Fibroblast of villous mesenchyme (primary cell): Measurements from ENCODE around the gene BET1L. TPM values are rescaled to one million over a fixed set of nuclear protein-coding genes. Genes with fewer than 3 reads are reported as not detected.
A peak's percentile ranks its signal among the peaks of the same experiment; 100 is the strongest.

Experiments used
- DNase-seq: peaks from one replicate; pipeline ENCODE4 v3.0.0-alpha.2; 2010; ENCODE audit warnings: low read depth
- H3K4me3 ChIP-seq: 2 replicates; pipeline ENCODE4 v1.5.1; 2011; ENCODE audit warnings: low read depth, mild to moderate bottlenecking, low read length
- total RNA-seq: library from RNA; depleted of rRNA; stranded (reverse); fragments of >200 nt; gene quantifications from 2 replicates; pipeline ENCODE4 v1.2.3, GENCODE V29; 2012
- TF ChIP-seq, protein P1 (sequence below): IDR thresholded peaks from 2 replicates; pipeline ENCODE4 v1.5.1; 2012; ENCODE audit warnings: low read depth, mild to moderate bottlenecking, low read length; ENCODE audit not compliant: insufficient read depth

The BET1L gene
- total RNA-seq, 1 donor, result 22.0 TPM

DNA sequence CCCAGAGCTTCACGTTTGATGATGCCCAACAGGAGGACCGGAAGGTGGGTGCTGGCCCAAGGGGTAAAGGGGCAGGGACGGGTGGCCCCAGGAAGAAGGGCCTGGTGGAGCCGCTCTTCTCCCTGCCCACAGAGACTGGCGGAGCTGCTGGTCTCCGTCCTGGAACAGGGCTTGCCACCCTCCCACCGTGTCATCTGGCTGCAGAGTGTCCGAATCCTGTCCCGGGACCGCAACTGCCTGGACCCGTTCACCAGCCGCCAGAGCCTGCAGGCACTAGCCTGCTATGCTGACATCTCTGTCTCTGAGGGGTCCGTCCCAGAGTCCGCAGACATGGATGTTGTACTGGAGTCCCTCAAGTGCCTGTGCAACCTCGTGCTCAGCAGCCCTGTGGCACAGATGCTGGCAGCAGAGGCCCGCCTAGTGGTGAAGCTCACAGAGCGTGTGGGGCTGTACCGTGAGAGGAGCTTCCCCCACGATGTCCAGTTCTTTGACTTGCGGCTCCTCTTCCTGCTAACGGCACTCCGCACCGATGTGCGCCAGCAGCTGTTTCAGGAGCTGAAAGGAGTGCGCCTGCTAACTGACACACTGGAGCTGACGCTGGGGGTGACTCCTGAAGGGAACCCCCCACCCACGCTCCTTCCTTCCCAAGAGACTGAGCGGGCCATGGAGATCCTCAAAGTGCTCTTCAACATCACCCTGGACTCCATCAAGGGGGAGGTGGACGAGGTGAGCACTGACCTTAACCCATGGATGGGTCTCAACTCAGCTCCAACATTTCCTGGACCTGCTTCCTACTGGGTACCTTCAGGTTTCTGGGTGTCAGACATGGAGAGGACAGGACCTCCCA lies 2.3 kb upstream of the BET1L start:
- peak overlapping the region; percentile 79 for H3K4me3 ChIP-seq
- no peak for DNase-seq
- TF ChIP-seq, protein P1, sequence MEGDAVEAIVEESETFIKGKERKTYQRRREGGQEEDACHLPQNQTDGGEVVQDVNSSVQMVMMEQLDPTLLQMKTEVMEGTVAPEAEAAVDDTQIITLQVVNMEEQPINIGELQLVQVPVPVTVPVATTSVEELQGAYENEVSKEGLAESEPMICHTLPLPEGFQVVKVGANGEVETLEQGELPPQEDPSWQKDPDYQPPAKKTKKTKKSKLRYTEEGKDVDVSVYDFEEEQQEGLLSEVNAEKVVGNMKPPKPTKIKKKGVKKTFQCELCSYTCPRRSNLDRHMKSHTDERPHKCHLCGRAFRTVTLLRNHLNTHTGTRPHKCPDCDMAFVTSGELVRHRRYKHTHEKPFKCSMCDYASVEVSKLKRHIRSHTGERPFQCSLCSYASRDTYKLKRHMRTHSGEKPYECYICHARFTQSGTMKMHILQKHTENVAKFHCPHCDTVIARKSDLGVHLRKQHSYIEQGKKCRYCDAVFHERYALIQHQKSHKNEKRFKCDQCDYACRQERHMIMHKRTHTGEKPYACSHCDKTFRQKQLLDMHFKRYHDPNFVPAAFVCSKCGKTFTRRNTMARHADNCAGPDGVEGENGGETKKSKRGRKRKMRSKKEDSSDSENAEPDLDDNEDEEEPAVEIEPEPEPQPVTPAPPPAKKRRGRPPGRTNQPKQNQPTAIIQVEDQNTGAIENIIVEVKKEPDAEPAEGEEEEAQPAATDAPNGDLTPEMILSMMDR, result no peak

- no peak for DNase-seq
- H3K4me3 ChIP-seq, result peak overlapping the region; percentile 79
- TF ChIP-seq, protein P1, result no peak
These were observed 1.7 kb upstream of the BET1L start for GRCh38 chr11:208917-209260.

GRCh38 chr11:208181-208916 lies 1.1 kb upstream of the BET1L start:
- DNase-seq, result peak; percentile 84
- TF ChIP-seq, protein P1, result no peak

DNA sequence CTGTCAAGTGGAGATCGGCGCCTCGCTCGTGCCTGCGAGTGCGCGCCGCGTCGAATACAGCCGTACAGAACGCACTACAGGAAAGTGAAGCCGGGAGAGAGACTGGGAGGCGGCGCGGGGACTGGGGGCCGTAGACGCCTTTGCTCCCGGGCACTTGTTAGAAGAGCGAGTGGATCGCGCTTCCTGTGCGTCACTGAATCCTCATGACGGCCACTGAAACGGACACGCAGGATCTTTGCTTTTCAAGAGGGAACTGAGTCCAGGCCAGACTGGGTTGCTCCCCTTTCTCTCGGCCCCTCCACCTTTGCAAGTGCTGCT lies 623 bp upstream of the BET1L start:
- peak; percentile 82 for DNase-seq

More at GRCh38 chr11:208181-208916, 1.1 kb upstream of the BET1L start:
- H3K4me3 ChIP-seq, result peak overlapping the region; percentile 79

GRCh38 chr11:206526-207207 lies 532 bp downstream of the BET1L start:
- TF ChIP-seq, protein P1, result no peak
- DNase-seq, result peak; percentile 38
- peak overlapping the region; percentile 79 for H3K4me3 ChIP-seq

More for the DNA sequence above, 623 bp upstream of the BET1L start:
- TF ChIP-seq, protein P1, result no peak
- H3K4me3 ChIP-seq, result peak overlapping the region; percentile 79

DNA sequence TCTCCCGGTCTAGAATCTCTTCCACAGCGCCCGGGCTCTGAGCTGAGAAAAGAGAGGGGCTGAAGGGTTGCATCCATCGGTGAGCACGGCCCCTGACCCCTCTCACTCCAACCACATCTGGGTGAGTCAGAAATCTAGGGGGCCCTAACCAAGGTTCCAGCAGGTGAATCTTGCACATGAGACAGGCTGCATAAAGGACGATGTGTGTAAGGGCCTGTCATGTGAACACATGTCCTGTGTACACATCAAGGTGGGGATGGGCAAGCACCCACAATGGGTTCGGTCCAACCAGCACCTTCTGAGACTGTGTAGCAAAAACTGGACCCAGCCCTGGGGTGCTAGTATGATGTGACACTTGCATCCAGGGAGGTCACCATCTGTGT lies 1.2 kb downstream of the BET1L start:
- peak overlapping the region; percentile 79 for H3K4me3 ChIP-seq
- DNase-seq, result no peak
- TF ChIP-seq, protein P1, result no peak
